Progenitor cell of endocrine pancreas (in vitro differentiated cells): ENCODE data around the gene SFSWAP. TPM values are rescaled to one million over a fixed set of nuclear protein-coding genes. Genes with fewer than 3 reads are reported as not detected.
"Not testable (repeated sequence)": the region's sequence is repeated elsewhere in the genome, so short reads cannot be mapped to it uniquely, and the experiment has no call there.

Experiments used
- DNase-seq: peaks from one replicate; pipeline ENCODE4 v3.0.0; 2021; ENCODE audit warnings: low spot score; ENCODE audit not compliant: unreplicated experiment
- H3K27ac Mint-ChIP-seq: 2 replicates; pipeline ENCODE4 v1.8.0; 2021; ENCODE audit warnings: mild to moderate bottlenecking, moderate library complexity, mixed read lengths
- H3K27me3 Mint-ChIP-seq: 2 replicates; pipeline ENCODE4 v1.8.0; 2021; ENCODE audit warnings: mixed read lengths
- H3K36me3 Mint-ChIP-seq: 2 replicates; pipeline ENCODE4 v1.8.0; 2022; ENCODE audit warnings: mixed read lengths; ENCODE audit not compliant: insufficient read depth
- H3K4me1 Mint-ChIP-seq: 2 replicates; pipeline ENCODE4 v1.8.0; 2021; ENCODE audit warnings: low read depth, mixed read lengths
- H3K4me3 Mint-ChIP-seq: 2 replicates; pipeline ENCODE4 v1.8.0; 2021; ENCODE audit warnings: low read depth, mild to moderate bottlenecking, moderate library complexity, mixed read lengths
- H3K9me3 Mint-ChIP-seq: 2 replicates; pipeline ENCODE4 v1.8.0; 2021; ENCODE audit warnings: low read depth, mixed read lengths
- CTCF ChIP-seq: fragments of 200-600 bp; sonication (generic); IDR thresholded peaks from one replicate; pipeline ENCODE4 v1.5.0; 2021; ENCODE audit warnings: antibody characterized with exemption, mild to moderate bottlenecking; ENCODE audit not compliant: unreplicated experiment
- total RNA-seq: library from RNA; stranded (reverse); gene quantifications from 2 replicates; pipeline ENCODE4 v1.2.1, GENCODE V29; 2021

The SFSWAP gene
- total RNA-seq, 1 donor from 2014 or later: 62.1 TPM

GRCh38 chr12:131737150-131737827 is 26.4 kb downstream of the SFSWAP start:
- no peaks in the 10 kb centered on the region for H3K4me1 Mint-ChIP-seq
- peaks cover 31% of the 10 kb centered on the region for H3K36me3 Mint-ChIP-seq
- no peak for TF ChIP-seq CTCF
- no peaks in the 10 kb centered on the region for H3K27me3 Mint-ChIP-seq
- H3K4me3 Mint-ChIP-seq: no peak overlapping the region
- H3K27ac Mint-ChIP-seq: peak overlapping the region; percentile 79
- DNase-seq: no peak
- H3K9me3 Mint-ChIP-seq: peaks cover 5% of the 10 kb centered on the region

GRCh38 chr12:131738196-131738595 is 27.3 kb downstream of the SFSWAP start:
- H3K4me3 Mint-ChIP-seq: no peak overlapping the region
- no peak overlapping the region for H3K27ac Mint-ChIP-seq
- no peaks in the 10 kb centered on the region for H3K4me1 Mint-ChIP-seq

GRCh38 chr12:131740626-131741025 is 29.7 kb downstream of the SFSWAP start:
- H3K27me3 Mint-ChIP-seq: no peaks in the 10 kb centered on the region
- no peaks in the 10 kb centered on the region for H3K4me1 Mint-ChIP-seq
- H3K27ac Mint-ChIP-seq: no peak overlapping the region
- no peak for TF ChIP-seq CTCF
- H3K4me3 Mint-ChIP-seq: no peak overlapping the region
- peaks cover 24% of the 10 kb centered on the region for H3K9me3 Mint-ChIP-seq
- DNase-seq: no peak
- peaks cover 51% of the 10 kb centered on the region for H3K36me3 Mint-ChIP-seq

More at GRCh38 chr12:131738196-131738595, 27.3 kb downstream of the SFSWAP start:
- H3K36me3 Mint-ChIP-seq: peaks cover 37% of the 10 kb centered on the region
- no peaks in the 10 kb centered on the region for H3K27me3 Mint-ChIP-seq
- peaks cover 13% of the 10 kb centered on the region for H3K9me3 Mint-ChIP-seq
- no peak for DNase-seq
- no peak for TF ChIP-seq CTCF

- H3K27ac Mint-ChIP-seq, H3K27me3 Mint-ChIP-seq, H3K4me1 Mint-ChIP-seq, H3K4me3 Mint-ChIP-seq, DNase-seq: not testable (repeated sequence)
- Mint-ChIP-seq H3K9me3 (peaks cover 24% of the 10 kb centered on the region), H3K36me3 (peaks cover 60% of the 10 kb centered on the region)
Measured at GRCh38 chr12:131742761-131743160, 31.9 kb downstream of the SFSWAP start.

GRCh38 chr12:131743410-131743809 is 32.5 kb downstream of the SFSWAP start:
- H3K9me3 Mint-ChIP-seq: peaks cover 24% of the 10 kb centered on the region
- not testable (repeated sequence) for H3K4me1 Mint-ChIP-seq, DNase-seq, H3K27me3 Mint-ChIP-seq, H3K27ac Mint-ChIP-seq, H3K4me3 Mint-ChIP-seq
- peaks cover 58% of the 10 kb centered on the region for H3K36me3 Mint-ChIP-seq

GRCh38 chr12:131743880-131744279 is 33.0 kb downstream of the SFSWAP start:
- H3K27ac Mint-ChIP-seq, H3K4me1 Mint-ChIP-seq, H3K27me3 Mint-ChIP-seq, H3K4me3 Mint-ChIP-seq, DNase-seq: not testable (repeated sequence)
- H3K36me3 Mint-ChIP-seq: peaks cover 59% of the 10 kb centered on the region
- H3K9me3 Mint-ChIP-seq: peaks cover 24% of the 10 kb centered on the region

- not testable (repeated sequence) for H3K27ac Mint-ChIP-seq, DNase-seq, H3K27me3 Mint-ChIP-seq, H3K4me1 Mint-ChIP-seq, H3K4me3 Mint-ChIP-seq
- Mint-ChIP-seq H3K36me3 (peaks cover 59% of the 10 kb centered on the region), H3K9me3 (peaks cover 24% of the 10 kb centered on the region)
Measured at GRCh38 chr12:131744675-131745074, 33.8 kb downstream of the SFSWAP start.
